GM13976 (cell line): ENCODE data around the gene COMMD10.

ENCODE experiments used
- DNase-seq: peaks from one replicate; pipeline ENCODE4 v3.0.0; 2012; ENCODE audit warnings: low spot score
- in situ Hi-C: fragments of 300-500 bp; cut with MboI; formaldehyde crosslinking; loops from one replicate; pipeline ENCODE4 v1.12.0; 2022; ENCODE audit warnings: low sequenced_read_pairs, mixed read lengths, inconsistent platforms; ENCODE audit not compliant: unreplicated experiment
- TF ChIP-seq, protein P1 (sequence below): IDR thresholded peaks from 2 replicates; pipeline ENCODE4 v1.5.1; 2012; ENCODE audit warnings: borderline replicate concordance, mild to moderate bottlenecking; ENCODE audit not compliant: insufficient read depth; ENCODE audit errors: extremely low read depth, missing control alignments, control extremely low read depth

The COMMD10 gene

DNA sequence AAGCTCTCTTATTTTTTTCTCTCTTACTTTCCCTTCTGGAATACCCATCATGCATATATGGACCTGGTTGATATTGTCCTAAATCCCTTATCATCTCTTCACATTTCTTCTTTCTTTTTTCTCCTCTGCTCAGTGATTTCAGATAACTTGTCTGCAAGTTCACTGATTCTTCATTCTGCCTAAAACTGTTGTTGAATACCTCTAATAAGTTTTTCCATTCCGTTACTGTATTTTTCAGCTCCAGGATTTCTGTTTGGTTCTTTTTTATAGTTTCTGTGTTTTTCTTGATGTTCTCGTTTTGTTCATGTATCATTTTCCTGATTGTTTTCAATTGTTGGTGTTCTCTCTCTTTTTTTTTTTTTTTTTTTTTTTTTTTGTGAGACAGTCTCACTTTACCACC lies 203.7 kb downstream of the COMMD10 start:
- TF ChIP-seq, protein P1, sequence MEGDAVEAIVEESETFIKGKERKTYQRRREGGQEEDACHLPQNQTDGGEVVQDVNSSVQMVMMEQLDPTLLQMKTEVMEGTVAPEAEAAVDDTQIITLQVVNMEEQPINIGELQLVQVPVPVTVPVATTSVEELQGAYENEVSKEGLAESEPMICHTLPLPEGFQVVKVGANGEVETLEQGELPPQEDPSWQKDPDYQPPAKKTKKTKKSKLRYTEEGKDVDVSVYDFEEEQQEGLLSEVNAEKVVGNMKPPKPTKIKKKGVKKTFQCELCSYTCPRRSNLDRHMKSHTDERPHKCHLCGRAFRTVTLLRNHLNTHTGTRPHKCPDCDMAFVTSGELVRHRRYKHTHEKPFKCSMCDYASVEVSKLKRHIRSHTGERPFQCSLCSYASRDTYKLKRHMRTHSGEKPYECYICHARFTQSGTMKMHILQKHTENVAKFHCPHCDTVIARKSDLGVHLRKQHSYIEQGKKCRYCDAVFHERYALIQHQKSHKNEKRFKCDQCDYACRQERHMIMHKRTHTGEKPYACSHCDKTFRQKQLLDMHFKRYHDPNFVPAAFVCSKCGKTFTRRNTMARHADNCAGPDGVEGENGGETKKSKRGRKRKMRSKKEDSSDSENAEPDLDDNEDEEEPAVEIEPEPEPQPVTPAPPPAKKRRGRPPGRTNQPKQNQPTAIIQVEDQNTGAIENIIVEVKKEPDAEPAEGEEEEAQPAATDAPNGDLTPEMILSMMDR, result no peak
- in situ Hi-C loops, result no loop called here
- DNase-seq, result no peak

DNA sequence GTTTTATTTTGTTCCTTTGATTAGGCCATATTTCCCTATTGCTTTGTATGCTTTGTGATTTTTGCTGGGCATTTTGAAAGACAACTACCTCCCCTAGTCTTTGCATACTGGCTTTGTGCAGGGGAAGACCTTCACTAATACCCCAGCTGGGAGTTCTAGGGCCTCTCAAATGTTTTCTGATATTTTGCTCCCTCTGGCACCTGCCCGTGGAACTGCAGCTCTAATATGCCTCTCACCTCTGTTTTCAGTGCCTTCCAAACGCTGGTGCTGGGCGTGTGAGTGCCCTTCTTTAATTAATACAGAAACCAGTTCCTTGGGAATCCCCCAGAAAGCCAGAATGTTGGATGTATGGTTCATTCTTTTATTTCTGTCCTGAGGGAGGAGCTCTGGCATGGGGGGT lies 204.5 kb downstream of the COMMD10 start:
- DNase-seq, result no peak
- in situ Hi-C loops, result no loop called here
- TF ChIP-seq, protein P1, result no peak

DNA sequence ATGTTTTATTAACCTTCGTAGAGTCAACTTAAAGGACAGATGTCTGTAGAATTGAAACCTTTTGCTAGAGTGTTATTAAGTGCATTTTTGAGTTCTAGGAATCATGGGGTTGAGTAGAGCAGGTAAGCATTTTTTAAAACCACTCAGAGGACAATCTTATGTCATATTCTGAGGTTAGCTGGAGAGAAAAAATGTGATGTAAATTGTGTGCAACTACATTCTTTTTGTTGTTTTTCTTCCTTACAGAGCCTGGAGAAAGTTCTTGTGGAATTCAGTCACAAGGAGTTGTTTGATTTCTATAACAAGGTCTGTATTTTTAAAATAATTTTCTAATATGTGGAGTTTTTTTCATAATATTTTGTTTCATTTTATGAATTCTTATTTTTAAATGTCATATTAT lies 206.4 kb downstream of the COMMD10 start:
- TF ChIP-seq, protein P1, result no peak
- no peak for DNase-seq
- in situ Hi-C loops, result no loop called here

DNA sequence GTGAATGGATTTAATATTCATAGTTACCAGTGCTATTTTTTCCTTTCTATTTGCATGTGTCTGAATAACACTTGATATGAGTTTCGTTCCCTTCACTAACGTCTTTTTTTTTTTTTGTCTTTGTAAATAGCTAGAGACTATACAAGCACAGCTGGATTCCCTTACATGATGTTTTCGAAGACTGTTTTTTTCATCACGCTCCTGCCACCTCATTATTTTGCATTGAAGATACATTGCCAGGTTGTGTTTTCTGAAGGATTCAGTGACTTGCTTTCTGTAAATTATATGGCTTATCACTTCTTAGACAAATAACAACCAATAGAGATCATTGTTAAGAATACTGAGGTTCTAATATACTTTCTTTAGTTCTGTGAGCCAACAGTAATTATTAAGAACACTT lies 207.5 kb downstream of the COMMD10 start:
- DNase-seq, result no peak
- TF ChIP-seq, protein P1, result no peak
- in situ Hi-C loops, result no loop called here

DNA sequence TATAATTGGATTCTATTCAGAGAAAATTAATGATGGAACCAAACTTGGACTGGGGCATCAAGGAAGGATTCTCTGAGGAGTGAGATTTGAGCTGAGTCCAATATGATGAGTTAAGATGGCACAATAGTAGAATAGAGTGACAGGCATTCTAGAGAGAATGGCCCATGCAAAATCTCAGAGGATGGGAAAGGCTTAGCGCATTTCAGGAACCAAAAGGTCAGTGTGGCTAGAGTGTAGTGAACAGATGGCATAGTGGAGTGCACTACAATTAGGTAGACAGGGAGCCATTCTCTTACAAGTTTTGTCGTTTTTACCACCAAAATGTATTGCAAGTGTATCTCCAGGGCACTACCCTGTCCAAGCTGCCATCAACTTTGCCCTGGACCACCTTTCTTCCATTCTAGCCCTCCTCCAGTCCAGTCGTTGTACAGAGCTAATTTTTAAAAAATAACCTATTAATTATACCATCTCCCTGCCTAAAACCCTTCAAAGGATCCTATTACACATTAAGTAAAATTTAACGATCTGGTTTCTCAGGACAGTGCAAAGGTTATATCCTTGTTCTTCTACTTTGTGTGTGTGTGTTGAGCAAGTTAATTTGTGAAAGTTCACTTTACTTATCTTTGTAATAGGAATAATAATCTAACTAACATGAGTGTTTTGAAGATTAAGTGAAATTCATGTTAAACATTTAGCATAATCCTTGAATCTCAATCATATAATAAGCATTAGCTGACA lies 211.7 kb downstream of the COMMD10 start:
- TF ChIP-seq, protein P1, result no peak
- DNase-seq, result no peak
- in situ Hi-C loops, result no loop called here

DNA sequence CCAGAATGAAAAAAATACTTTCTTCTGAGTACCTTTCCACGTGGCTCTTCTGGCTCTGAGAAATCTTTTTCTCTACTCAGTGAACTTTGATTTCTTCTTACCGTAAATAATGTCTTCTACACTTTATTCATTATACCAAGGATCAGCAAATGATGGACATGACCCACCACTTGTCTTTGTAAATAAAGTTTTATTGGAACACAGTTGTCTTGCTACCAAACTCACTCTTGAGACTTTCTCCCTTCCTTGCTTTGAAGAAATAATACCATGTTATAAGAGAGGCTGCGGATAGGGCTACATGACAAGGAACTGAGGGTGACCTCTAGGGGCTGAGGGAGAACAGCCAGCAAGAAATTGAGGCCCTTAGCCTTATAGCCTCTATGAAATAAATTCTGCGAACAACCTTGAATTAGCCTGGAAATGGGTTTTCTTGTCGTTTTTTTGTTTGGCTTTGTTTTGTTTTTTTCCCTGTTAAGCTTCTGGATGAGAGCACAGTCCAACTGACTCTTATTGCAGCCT lies 212.5 kb downstream of the COMMD10 start:
- TF ChIP-seq, protein P1, result no peak
- in situ Hi-C loops, result no loop called here
- no peak for DNase-seq
